DND-41 (cell line): ENCODE data around the gene CAPN15.

Experiments
- ATAC-seq: fragments of 200-7000 bp; cut with Tn5 transposase; 3 replicates; pipeline ENCODE4 v1.9.1; 2021; ENCODE audit warnings: low read depth; ENCODE audit not compliant: insufficient read depth
- DNase-seq: peaks from one replicate; pipeline ENCODE4 v3.0.0-alpha.2; 2020
- H2AFZ ChIP-seq: 2 replicates; pipeline ENCODE4 v1.6.0; 2012; ENCODE audit warnings: low read depth, low read length
- H3K27ac ChIP-seq: 2 replicates; pipeline ENCODE4 v1.5.1; 2012; ENCODE audit warnings: low read length, inconsistent platforms
- H3K27me3 ChIP-seq: fragments of 200-600 bp; sonication (generic); 2 replicates; pipeline ENCODE4 v1.6.0; 2012; ENCODE audit warnings: low read length, mild to moderate bottlenecking, inconsistent platforms; ENCODE audit not compliant: insufficient read depth, poor library complexity
- H3K36me3 ChIP-seq: 2 replicates; pipeline ENCODE4 v1.5.1; 2012; ENCODE audit warnings: low read length, inconsistent platforms; ENCODE audit not compliant: insufficient read depth
- H3K4me1 ChIP-seq: 2 replicates; pipeline ENCODE4 v1.5.1; 2012; ENCODE audit warnings: mild to moderate bottlenecking, low read length; ENCODE audit not compliant: insufficient read depth
- H3K4me2 ChIP-seq: 2 replicates; pipeline ENCODE4 v1.6.0; 2012; ENCODE audit warnings: mild to moderate bottlenecking, moderate library complexity, low read length, inconsistent platforms; ENCODE audit not compliant: insufficient read depth
- H3K4me3 ChIP-seq, 2 experiments: fragments of 200-600 bp in 1 of 2; shearing (Covaris generic) in 1 of 2; 2 replicates each; pipeline ENCODE4 v1.5.1; 2012 to 2016; ENCODE audit warnings: inconsistent platforms in 2 of 2, low read length in 2 of 2, mild to moderate bottlenecking in 2 of 2, low read depth in 1 of 2, moderate library complexity in 1 of 2
- H3K79me2 ChIP-seq: 2 replicates; pipeline ENCODE4 v1.6.0; 2012; ENCODE audit warnings: low read length, inconsistent platforms; ENCODE audit not compliant: insufficient read depth
- H3K9ac ChIP-seq: 2 replicates; pipeline ENCODE4 v1.6.0; 2012; ENCODE audit warnings: low read depth, mild to moderate bottlenecking, inconsistent platforms, low read length, moderate library complexity
- H3K9me3 ChIP-seq: 2 replicates; pipeline ENCODE4 v1.5.1; 2012; ENCODE audit warnings: low read length, moderate library complexity, mild to moderate bottlenecking, inconsistent platforms; ENCODE audit not compliant: insufficient read depth, severe bottlenecking
- H4K20me1 ChIP-seq: 2 replicates; pipeline ENCODE4 v1.6.0; 2012; ENCODE audit warnings: low read length; ENCODE audit not compliant: insufficient read depth
- EZH2 ChIP-seq: IDR thresholded peaks from 3 replicates; pipeline ENCODE4 v1.6.1; 2012; ENCODE audit warnings: borderline replicate concordance, low read depth, mild to moderate bottlenecking, moderate library complexity, low read length, inconsistent platforms; ENCODE audit not compliant: severe bottlenecking
- TF ChIP-seq, protein P1 (sequence below): IDR thresholded peaks from 2 replicates; pipeline ENCODE4 v1.5.1; 2012; ENCODE audit warnings: borderline replicate concordance, low read length, moderate library complexity, mild to moderate bottlenecking; ENCODE audit not compliant: poor library complexity, severe bottlenecking; ENCODE audit errors: extremely low read depth

CAPN15 gene

DNA sequence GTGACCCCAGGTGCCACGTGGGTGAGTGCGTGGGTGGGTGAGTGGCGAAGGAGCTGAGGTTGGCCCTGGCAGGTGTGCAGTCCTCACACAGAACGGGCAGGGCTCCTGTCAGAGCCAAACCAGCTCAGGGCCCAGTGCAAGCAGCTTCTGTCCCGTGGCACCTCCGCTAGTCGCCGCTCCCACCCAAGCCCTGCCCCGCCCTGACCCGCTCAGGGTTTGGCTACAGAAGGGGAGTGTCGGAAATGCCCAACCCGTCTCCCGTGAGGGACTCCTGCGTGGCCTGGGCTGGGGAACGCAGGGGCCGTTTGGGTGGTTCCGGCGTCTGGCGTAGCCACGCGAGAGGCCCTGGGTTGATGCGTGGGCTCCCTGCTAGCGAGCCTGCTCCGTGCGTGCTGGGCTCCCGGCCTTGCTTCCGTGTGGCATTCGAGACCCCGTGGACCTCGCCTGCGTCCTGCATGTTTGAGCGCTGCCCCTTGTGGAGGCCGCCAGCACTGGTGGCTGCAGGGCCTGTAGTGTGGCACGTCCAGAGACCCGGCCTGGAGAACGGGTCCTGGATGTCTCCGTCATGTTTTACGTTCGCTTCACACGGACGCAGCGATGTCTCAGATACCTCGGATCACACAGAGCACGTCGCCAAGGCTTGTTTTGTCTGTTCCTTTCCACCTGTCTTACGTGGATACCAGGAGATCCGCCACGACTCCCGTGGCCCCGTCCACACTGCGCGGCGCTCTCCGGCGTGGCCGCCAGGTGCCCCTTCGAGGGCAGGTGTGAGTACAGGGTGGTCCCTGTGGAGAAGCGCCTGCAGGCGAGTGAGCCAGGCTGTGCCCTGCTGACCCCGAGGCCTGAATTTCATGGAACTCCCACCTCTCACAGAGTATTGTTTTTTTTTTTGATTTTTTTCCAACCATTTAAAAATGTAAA is 10.2 kb downstream of the CAPN15 start:
- Histone ChIP-seq H3K27me3 (no peaks in the 10 kb centered on the region), H3K4me2 (no peak overlapping the region), H3K79me2 (peaks cover 94% of the 10 kb centered on the region), H2AFZ (no peak overlapping the region), H3K4me1 (no peaks in the 10 kb centered on the region), H3K27ac (no peak overlapping the region), H3K4me3 (no peak overlapping the region), H4K20me1 (peaks cover 92% of the 10 kb centered on the region), H3K36me3 (peaks cover 48% of the 10 kb centered on the region), H3K9me3 (no peaks in the 10 kb centered on the region), H3K9ac (no peak overlapping the region)
- ATAC-seq (no peak), DNase-seq (no peak)
- no peak for TF ChIP-seq EZH2
- TF ChIP-seq, protein P1, sequence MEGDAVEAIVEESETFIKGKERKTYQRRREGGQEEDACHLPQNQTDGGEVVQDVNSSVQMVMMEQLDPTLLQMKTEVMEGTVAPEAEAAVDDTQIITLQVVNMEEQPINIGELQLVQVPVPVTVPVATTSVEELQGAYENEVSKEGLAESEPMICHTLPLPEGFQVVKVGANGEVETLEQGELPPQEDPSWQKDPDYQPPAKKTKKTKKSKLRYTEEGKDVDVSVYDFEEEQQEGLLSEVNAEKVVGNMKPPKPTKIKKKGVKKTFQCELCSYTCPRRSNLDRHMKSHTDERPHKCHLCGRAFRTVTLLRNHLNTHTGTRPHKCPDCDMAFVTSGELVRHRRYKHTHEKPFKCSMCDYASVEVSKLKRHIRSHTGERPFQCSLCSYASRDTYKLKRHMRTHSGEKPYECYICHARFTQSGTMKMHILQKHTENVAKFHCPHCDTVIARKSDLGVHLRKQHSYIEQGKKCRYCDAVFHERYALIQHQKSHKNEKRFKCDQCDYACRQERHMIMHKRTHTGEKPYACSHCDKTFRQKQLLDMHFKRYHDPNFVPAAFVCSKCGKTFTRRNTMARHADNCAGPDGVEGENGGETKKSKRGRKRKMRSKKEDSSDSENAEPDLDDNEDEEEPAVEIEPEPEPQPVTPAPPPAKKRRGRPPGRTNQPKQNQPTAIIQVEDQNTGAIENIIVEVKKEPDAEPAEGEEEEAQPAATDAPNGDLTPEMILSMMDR, result peak; percentile 17

DNA sequence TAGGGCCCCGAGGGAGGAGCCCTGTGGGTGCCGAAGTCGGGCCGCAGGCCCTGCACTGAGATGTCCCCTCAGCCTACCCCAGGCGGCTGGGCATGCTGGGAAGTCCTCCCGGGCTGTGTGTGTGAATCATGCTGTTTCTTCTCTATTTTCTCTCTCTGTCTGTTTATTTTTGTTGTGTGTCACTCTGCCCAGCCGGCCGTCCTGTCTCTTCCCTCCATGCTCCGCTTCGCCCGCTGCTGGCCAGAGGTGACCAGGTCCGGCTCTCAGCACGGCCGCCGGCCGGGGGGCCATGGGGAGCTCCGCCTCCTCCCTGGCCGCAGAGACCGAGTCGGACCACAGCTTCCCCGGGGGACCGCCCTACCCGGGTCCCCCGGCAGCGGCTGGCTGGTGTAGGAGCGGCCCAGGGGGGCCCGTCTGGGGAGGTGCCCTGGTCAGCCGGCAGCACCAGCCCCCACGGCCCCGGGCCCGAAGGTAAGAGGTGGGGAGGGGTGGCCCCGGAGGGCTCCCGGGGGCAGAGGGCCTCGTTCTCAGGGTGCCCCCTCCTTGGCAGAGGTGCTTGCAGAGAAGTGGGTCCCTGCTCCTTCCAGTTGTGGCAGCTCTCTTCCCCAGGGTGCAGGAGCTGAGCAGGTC is 12.5 kb downstream of the CAPN15 start:
- H3K27ac ChIP-seq, result no peak overlapping the region
- H3K27me3 ChIP-seq, result no peaks in the 10 kb centered on the region
- H4K20me1 ChIP-seq, result peaks cover 89% of the 10 kb centered on the region
- no peaks in the 10 kb centered on the region for H3K9me3 ChIP-seq
- TF ChIP-seq, protein P1, result no peak
- TF ChIP-seq EZH2, result no peak
- H2AFZ ChIP-seq, result no peak overlapping the region
- no peak overlapping the region for H3K4me2 ChIP-seq
- peaks cover 90% of the 10 kb centered on the region for H3K79me2 ChIP-seq
- H3K9ac ChIP-seq, result no peak overlapping the region
- no peak for DNase-seq
- no peaks in the 10 kb centered on the region for H3K4me1 ChIP-seq
- ATAC-seq, result no peak
- H3K36me3 ChIP-seq, result peaks cover 41% of the 10 kb centered on the region
- no peak overlapping the region for H3K4me3 ChIP-seq

GRCh38 chr16:540645-541340 is 13.3 kb downstream of the CAPN15 start:
- Histone ChIP-seq H3K27ac (no peak overlapping the region), H3K79me2 (peaks cover 89% of the 10 kb centered on the region), H3K9me3 (no peaks in the 10 kb centered on the region), H3K4me2 (no peak overlapping the region), H4K20me1 (peaks cover 88% of the 10 kb centered on the region), H3K9ac (no peak overlapping the region), H3K4me1 (no peaks in the 10 kb centered on the region), H2AFZ (no peak overlapping the region), H3K36me3 (peaks cover 34% of the 10 kb centered on the region), H3K27me3 (no peaks in the 10 kb centered on the region), H3K4me3 (no peak overlapping the region)
- TF ChIP-seq, protein P1, result no peak
- no peak for TF ChIP-seq EZH2
- DNase-seq, result no peak
- no peak for ATAC-seq
